ENCODE measurements around the gene ITGB1. TPM values are rescaled to one million over a fixed set of nuclear protein-coding genes. Genes with fewer than 3 reads are reported as not detected.

The ITGB1 gene
- total and polyA plus RNA-seq, 10 of the 15 experiments (the other 5 are each of a cell fraction or from before 2014, with no cell fraction given), result 2.8 to 20.7 (median 10.4) TPM

DNA sequence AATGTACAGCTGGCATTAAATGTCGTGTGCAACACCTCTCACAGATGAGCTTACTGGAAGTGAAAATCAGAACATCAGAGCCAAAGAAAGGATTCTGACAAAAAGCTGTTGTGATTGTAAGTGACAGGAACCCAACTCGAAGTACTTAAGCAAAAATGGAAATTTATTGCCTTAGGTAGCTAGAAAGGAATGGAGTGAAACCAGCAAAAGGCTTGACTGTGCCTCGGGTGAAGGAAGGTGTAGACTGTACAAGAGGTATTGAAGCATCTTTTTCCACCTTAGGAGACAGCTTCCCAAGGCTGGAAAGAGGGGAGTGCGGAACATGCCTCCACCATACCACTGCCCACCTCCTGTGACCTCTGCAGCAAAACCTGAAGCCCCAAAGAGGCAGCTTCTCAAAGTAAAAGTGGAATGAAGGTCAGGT lies 27.3 kb upstream of the ITGB1 start:
- no peak overlapping the region for H3K27ac ChIP-seq (ENCODE audit: control insufficient read depth, insufficient read depth)
- 46% methylated on average over 4 of the region's 4 CpGs for WGBS (ENCODE audit: insufficient coverage, insufficient replicate concordance, low lambda C conversion rate, missing lambda C conversion rate)
- SMC1A ChIA-PET (ENCODE audit: uncharacterized antibody, unreplicated experiment), result interaction anchor here (1.4 kb wide), 1 partner anchor 52 kb away, joined by 3 read pairs; no protein-coding TSS in a partner anchor
- no peak overlapping the region for H2AFZ ChIP-seq (ENCODE audit: control insufficient read depth, low read depth, low read length)
- no peak overlapping the region for H3K4me2 ChIP-seq (ENCODE audit: control insufficient read depth, insufficient read depth)
- H3K4me1 ChIP-seq (ENCODE audit: control insufficient read depth, insufficient read depth, low read length), result no peaks in the 10 kb centered on the region; the same call in 1 of the 2 replicates
- in situ Hi-C loops (cut with MboI) (no loop called here), intact Hi-C loops (cut with micrococcal nuclease; ENCODE audit: unreplicated experiment) (no loop called here)
- no peaks in the 10 kb centered on the region; a peak in 1 of 4 replicates for H3K27me3 ChIP-seq (replicated peaks in 1 of 2; ENCODE audit: control insufficient read depth in 2 of 2, insufficient read depth in 2 of 2, low read length in 1 of 2)
- H4K20me1 ChIP-seq (ENCODE audit: control insufficient read depth, insufficient read depth), result no peaks in the 10 kb centered on the region
- CTCF ChIA-PET, result interaction anchor here (1.2 to 2.1 kb wide), 3 partner anchors 22 to 32 kb away, joined by 3 to 6 read pairs (median 3); no protein-coding TSS in a partner anchor
- no peaks in the 10 kb centered on the region for H3K9me3 ChIP-seq (replicated peaks; ENCODE audit: control insufficient read depth, insufficient read depth, low read length)
- ATAC-seq, result no peak
- no peaks in the 10 kb centered on the region for H3K79me2 ChIP-seq (ENCODE audit: control insufficient read depth, insufficient read depth, low read length)
- TF ChIP-seq TARDBP (IDR thresholded peaks at IDR 0.05; ENCODE audit: borderline replicate concordance) (no peak), MEF2A (IDR thresholded peaks at IDR 0.05; ENCODE audit: insufficient read depth, low read depth, low read length) (no peak), CBX5 (IDR thresholded peaks at IDR 0.05; ENCODE audit: low read depth) (no peak), SP1 (IDR thresholded peaks at IDR 0.05; ENCODE audit: low read depth, low read length) (no peak), ZNF217 (IDR thresholded peaks at IDR 0.05) (no peak)
- TF ChIP-seq, protein P1, sequence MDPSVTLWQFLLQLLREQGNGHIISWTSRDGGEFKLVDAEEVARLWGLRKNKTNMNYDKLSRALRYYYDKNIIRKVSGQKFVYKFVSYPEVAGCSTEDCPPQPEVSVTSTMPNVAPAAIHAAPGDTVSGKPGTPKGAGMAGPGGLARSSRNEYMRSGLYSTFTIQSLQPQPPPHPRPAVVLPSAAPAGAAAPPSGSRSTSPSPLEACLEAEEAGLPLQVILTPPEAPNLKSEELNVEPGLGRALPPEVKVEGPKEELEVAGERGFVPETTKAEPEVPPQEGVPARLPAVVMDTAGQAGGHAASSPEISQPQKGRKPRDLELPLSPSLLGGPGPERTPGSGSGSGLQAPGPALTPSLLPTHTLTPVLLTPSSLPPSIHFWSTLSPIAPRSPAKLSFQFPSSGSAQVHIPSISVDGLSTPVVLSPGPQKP (IDR thresholded peaks at IDR 0.05; ENCODE audit: low read depth, low read length), result no peak
- TF ChIP-seq, protein P2, sequence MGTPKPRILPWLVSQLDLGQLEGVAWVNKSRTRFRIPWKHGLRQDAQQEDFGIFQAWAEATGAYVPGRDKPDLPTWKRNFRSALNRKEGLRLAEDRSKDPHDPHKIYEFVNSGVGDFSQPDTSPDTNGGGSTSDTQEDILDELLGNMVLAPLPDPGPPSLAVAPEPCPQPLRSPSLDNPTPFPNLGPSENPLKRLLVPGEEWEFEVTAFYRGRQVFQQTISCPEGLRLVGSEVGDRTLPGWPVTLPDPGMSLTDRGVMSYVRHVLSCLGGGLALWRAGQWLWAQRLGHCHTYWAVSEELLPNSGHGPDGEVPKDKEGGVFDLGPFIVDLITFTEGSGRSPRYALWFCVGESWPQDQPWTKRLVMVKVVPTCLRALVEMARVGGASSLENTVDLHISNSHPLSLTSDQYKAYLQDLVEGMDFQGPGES (IDR thresholded peaks at IDR 0.05), result no peak
- POLR2A ChIA-PET, result no interaction called here
- H3K9ac ChIP-seq (ENCODE audit: control insufficient read depth, insufficient read depth, low read length), result no peak overlapping the region
- RAD21 ChIA-PET (ENCODE audit: unreplicated experiment), result no interaction called here
- BruUV-seq (replicated peaks), result no TSS peak
- H3K4me3 ChIP-seq, result no peak overlapping the region
- no peak for FAIRE-seq
- DNase-seq (ENCODE audit: low read depth, low spot score), result no peak
- no peaks in the 10 kb centered on the region for H3K36me3 ChIP-seq (ENCODE audit: control insufficient read depth in 2 of 2, insufficient read depth in 2 of 2, low read length in 1 of 2)
